ENCODE measurements around the gene TOMT.

GRCh38 chr11:72112978-72113808 is 7.5 kb downstream of the TOMT start:
- TF ChIP-seq CTCF (IDR thresholded peaks at IDR 0.05; ENCODE audit: extremely low read depth in 1 of 2, insufficient read depth in 1 of 2, low read depth in 1 of 2, low read length in 2 of 2) (no peak), MAX (IDR thresholded peaks at IDR 0.05; ENCODE audit: insufficient read depth, insufficient read length) (no peak), POLR2A (IDR thresholded peaks at IDR 0.05; ENCODE audit: low read depth, low read length) (no peak), POLR2AphosphoS5 (IDR thresholded peaks at IDR 0.05; ENCODE audit: insufficient read depth, low read depth, low read length) (no peak), EZH2 (IDR thresholded peaks at IDR 0.05; ENCODE audit: borderline replicate concordance, low read depth, low read length, severe bottlenecking) (no peak), MYC (IDR thresholded peaks at IDR 0.05; ENCODE audit: low read depth, low read length) (no peak), GATA2 (IDR thresholded peaks at IDR 0.05; ENCODE audit: insufficient read depth, insufficient read length, low read depth, low read length) (no peak), FOS (IDR thresholded peaks at IDR 0.05; ENCODE audit: borderline replicate concordance, insufficient read depth, low read length) (no peak)

Measured in endothelial cell of umbilical vein (primary cell).